Hippocampal formation (tissue), 2 donors: ENCODE results near the gene BTBD19.
"Not testable (repeated sequence)": the region's sequence is repeated elsewhere in the genome, so short reads cannot be mapped to it uniquely, and the experiment has no call there.

ENCODE experiments used
- DNase-seq, 2 donors: peaks; one replicate each; lab custom pipeline; 2025; lab: John Stamatoyannopoulos, UW

Gene BTBD19

GRCh38 chr1:44808938-44809917 is 905 bp downstream of the BTBD19 start:
- DNase-seq, result peak in 1 of 2 donors; percentile 33

- DNase-seq, result peak in 1 of 2 donors; percentile 38
These were observed 1.9 kb downstream of the BTBD19 start for GRCh38 chr1:44810101-44810761.

- not testable (repeated sequence) for DNase-seq
These were observed 2.4 kb downstream of the BTBD19 start for GRCh38 chr1:44810762-44811105.

GRCh38 chr1:44811234-44811633 is 2.9 kb downstream of the BTBD19 start:
- no peak for DNase-seq

- DNase-seq, result no peak
These were observed 4.7 kb downstream of the BTBD19 start for GRCh38 chr1:44812822-44813543.

GRCh38 chr1:44815926-44816325 is 7.6 kb downstream of the BTBD19 start:
- not testable (repeated sequence) for DNase-seq

GRCh38 chr1:44817307-44817706 is 9.0 kb downstream of the BTBD19 start:
- DNase-seq, result no peak

- no peak for DNase-seq
These were observed 9.6 kb downstream of the BTBD19 start for GRCh38 chr1:44817771-44818495.

GRCh38 chr1:44819196-44819607 is 10.9 kb downstream of the BTBD19 start:
- no peak for DNase-seq

GRCh38 chr1:44819608-44820327 is 11.4 kb downstream of the BTBD19 start:
- DNase-seq, result peak; percentile 59 to 62

- no peak for DNase-seq
These were observed 12.3 kb downstream of the BTBD19 start for GRCh38 chr1:44820328-44821239.

- DNase-seq, result no peak
These were observed 13.0 kb downstream of the BTBD19 start for GRCh38 chr1:44821240-44821715.

GRCh38 chr1:44822131-44822701 is 13.9 kb downstream of the BTBD19 start:
- no peak for DNase-seq

GRCh38 chr1:44822981-44823451 is 14.7 kb downstream of the BTBD19 start:
- DNase-seq, result no peak

GRCh38 chr1:44824392-44824791 is 16.1 kb downstream of the BTBD19 start:
- DNase-seq, result not testable (repeated sequence)

GRCh38 chr1:44826375-44827196 is 18.3 kb downstream of the BTBD19 start:
- DNase-seq, result peak in 1 of 2 donors; percentile 29

GRCh38 chr1:44827197-44828002 is 19.1 kb downstream of the BTBD19 start:
- DNase-seq, result no peak
